ELR (cell line): ENCODE data around the gene ARHGEF40.

ENCODE experiments used
- DNase-seq: peaks from one replicate; pipeline ENCODE4 v3.0.0-alpha.2; 2015; ENCODE audit warnings: low read depth

Gene ARHGEF40

GRCh38 chr14:21070083-21070609, at the start of gene ARHGEF40:
Gene ARHGEF40 (plus strand): TSS chr14:21070304. CDS start chr14:21070397, 93 bp downstream.
- peak; percentile 57 for DNase-seq

- DNase-seq, result no peak
Measured at GRCh38 chr14:21020977-21021545, 49.0 kb upstream of the ARHGEF40 start.

GRCh38 chr14:21022686-21023085, 47.4 kb upstream of the ARHGEF40 start:
- no peak for DNase-seq

- DNase-seq, result no peak
Measured at GRCh38 chr14:21023174-21023573, 46.9 kb upstream of the ARHGEF40 start.

GRCh38 chr14:21023817-21024584, 46.1 kb upstream of the ARHGEF40 start:
- DNase-seq, result no peak

GRCh38 chr14:21024585-21025370, 45.3 kb upstream of the ARHGEF40 start, which contains the start of gene NDRG2:
Gene NDRG2 (minus strand): TSS chr14:21025061. CDS start chr14:21023315, 1,746 bp downstream.
- peak; percentile 30 for DNase-seq

- no peak for DNase-seq
Measured at GRCh38 chr14:21025371-21026273, 44.5 kb upstream of the ARHGEF40 start.

GRCh38 chr14:21026274-21026987, 43.7 kb upstream of the ARHGEF40 start:
- no peak for DNase-seq

GRCh38 chr14:21026988-21027315, 43.2 kb upstream of the ARHGEF40 start:
- DNase-seq, result no peak

GRCh38 chr14:21029917-21030316, 40.2 kb upstream of the ARHGEF40 start, which contains the start of gene TPPP2:
Gene TPPP2 (plus strand): TSS chr14:21030217. CDS start chr14:21030582, 365 bp downstream.
- DNase-seq, result no peak

GRCh38 chr14:21030531-21030930, 39.6 kb upstream of the ARHGEF40 start:
- DNase-seq, result no peak

- no peak for DNase-seq
Measured at GRCh38 chr14:21032326-21033132, 37.6 kb upstream of the ARHGEF40 start.

GRCh38 chr14:21033133-21033698, 36.9 kb upstream of the ARHGEF40 start:
- no peak for DNase-seq

GRCh38 chr14:21034707-21035106, 35.4 kb upstream of the ARHGEF40 start, which contains the start of gene RNASE13:
Gene RNASE13 (minus strand): TSS chr14:21034807. CDS start chr14:21034288, 519 bp downstream.
- no peak for DNase-seq

- DNase-seq, result no peak
Measured at GRCh38 chr14:21036751-21037150, 33.4 kb upstream of the ARHGEF40 start.

GRCh38 chr14:21037156-21037555, 32.9 kb upstream of the ARHGEF40 start:
- no peak for DNase-seq

- no peak for DNase-seq
Measured at GRCh38 chr14:21038441-21039422, 31.4 kb upstream of the ARHGEF40 start.
